Left hindlimb (tissue), 1 donor: ENCODE measurements around the gene SORL1.
"Not testable (repeated sequence)": the region's sequence is repeated elsewhere in the genome, so short reads cannot be mapped to it uniquely, and the experiment has no call there.

Experiments
- DNase-seq: peaks from one replicate; pipeline ENCODE4 v3.0.0-alpha.2; 2018

Gene SORL1

DNA sequence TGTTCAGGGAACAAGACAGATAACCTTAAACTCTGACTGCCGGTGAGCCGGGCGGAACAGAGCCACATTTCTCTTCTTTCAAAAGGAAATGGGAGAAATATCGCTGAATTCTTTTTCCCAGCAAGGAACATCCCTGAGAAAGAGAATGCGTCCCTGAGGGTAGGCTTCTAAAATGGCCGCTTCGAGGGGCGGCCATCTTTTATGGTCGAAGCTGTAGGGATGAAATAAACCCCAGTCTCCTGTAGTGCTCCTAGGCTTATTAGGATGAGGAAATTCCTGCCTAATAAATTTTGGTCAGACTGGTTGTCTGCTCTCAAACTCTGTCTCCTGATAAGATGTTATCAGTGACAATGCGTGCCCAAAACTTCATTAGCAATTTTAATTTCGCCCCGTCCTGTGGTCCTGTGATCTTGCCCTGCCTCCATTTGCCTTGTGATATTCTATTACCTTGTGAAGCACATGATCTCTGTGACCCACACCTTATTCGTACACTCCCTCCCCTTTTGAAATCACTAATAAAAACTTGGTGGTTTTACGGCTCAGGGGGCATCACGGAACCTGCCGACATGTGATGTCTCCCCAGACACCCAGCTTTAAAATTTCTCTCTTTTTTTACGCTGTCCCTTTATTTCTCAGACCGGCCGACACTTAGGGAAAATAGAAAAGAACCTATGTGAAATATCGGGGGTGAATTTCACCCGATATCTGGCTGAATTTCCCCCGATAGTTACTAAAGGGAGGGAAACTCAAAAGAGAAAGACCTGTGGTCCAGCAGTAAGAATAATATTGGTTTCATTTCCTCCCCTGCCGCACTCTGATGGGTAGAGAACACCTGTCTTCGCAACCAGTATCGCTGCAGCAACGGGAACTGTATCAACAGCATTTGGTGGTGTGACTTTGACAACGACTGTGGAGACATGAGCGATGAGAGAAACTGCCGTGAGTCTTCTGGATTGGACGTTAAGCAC, 117.5 kb downstream of the SORL1 start:
- not testable (repeated sequence) for DNase-seq

DNA sequence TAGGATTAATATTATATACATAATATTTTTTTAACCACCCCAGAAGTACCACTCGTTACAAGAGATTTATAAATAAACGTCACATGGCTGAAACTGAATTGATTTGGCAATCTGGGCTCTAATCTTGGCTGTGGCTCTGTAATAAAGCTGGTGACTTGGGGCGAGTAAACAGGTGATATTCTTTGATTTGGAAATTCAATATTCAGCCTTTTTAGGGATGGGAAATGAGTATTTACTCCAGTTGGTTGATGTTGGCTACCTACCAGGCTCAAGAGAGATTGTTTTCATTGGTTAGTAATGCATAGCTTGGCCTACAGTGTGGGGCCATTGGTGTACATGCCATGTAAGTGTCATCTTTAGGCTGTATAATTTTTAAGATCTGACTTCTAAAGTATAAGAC, 118.3 kb downstream of the SORL1 start:
- no peak for DNase-seq

DNA sequence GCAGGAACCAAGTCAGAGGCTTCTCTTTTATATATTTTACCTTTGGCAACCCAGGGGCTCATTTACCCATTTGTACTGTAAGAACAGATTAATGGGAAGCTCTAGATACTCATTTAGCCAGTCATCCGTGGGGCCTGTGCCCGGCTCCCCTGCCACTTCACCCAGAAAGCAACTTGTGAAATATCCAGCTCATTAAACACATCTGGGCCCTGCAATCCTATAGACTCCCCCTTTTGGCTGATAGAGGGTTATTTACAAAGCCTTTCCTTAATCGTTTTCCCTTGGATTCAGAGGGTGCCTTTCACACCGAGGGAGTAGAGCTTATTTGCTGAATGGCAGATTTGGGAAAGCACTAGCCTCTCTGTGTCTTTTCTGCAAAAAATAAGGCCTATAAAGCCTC, 119.4 kb downstream of the SORL1 start:
- DNase-seq, result no peak

DNA sequence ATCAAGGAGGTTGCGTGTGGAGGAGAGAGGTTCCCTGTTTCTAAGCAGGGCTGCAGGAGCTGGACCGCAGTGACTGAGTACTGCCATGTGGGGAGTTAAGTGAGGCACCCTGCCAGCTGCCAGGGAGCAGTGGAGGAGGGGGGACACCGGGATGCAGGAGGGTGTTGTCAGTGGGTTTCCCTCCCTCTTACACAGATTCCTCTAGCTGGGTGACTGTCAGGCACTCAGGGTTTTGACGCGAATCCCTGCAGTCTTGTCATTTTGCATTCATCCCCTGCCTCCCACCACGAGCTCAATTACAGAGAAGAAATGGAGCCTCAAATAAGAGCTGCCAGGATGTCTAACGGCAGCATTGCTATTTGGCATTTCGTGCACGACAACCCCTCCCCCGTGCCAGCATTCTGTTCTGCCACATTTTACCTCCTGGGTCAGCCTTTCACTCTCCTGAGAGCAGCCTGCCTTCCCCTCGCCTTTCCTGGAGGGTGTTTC, 120.5 kb downstream of the SORL1 start:
- no peak for DNase-seq

DNA sequence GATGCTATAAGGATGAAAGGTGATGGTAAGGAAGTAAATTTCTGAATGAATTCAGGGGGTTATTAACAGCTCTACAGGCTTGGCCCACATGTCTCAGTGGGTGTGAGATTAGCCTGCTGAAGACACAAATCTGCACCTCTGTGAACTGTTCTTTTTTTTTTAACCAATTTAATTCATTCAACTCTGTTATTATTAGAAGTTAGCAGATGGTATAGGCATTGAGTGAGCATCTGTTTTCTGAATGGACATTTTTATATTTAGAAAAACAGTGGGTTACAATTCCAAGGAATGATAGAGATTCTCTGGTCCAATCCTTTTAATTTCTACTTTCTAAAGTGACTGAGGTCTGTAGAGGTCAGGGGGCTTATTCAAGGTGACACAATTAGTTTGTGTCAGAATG, 122.7 kb downstream of the SORL1 start:
- DNase-seq, result no peak

DNA sequence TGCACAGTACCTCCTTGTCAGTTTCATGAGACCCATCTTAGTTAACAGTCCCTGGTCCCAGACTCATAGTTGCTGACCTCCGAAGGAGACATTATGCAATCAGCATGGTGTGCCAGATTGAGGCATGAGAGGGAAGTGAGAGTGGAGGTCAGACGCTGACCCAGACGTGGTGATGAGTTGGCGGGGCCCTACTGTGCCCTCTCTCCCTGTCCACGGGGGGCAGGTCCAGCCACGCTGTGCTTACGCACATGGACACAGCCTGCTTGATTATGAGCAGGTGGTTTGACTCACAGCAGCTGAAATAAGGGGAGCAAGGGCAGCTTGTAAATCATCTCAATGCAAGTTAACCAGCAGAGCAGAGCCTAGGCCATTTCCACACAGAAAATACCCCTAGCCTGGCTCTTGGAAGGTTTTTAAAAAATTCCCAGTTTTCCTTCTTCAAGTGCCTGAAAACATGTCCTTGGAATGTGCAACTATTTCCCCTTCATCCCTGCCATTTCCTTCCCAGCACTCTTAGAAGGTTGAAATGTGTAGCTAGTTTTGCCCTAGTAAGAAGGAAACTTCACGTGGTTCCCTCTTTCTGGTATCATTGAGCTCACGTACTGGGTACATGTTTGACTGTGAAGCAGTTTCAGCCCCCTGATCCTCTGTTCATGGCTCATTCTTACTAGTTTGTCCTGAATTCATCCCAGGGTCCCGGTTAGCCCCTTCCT, 123.3 kb downstream of the SORL1 start:
- no peak for DNase-seq

DNA sequence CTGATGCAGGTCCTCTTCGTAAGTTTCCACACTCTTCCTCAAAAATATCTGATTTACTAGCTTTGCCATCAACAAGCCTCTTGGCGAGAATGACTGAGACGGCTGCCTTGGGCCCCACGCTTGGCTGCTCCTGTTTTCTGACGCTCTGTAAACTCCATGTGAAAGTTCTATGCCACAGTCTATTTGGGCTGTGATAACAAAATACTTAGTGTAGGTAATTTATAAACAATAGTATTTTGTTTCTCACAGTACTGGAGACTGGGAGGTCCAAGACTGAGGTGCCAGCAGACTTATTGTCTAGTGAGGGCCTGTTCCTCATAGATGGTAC, 123.8 kb downstream of the SORL1 start:
- DNase-seq, result no peak

DNA sequence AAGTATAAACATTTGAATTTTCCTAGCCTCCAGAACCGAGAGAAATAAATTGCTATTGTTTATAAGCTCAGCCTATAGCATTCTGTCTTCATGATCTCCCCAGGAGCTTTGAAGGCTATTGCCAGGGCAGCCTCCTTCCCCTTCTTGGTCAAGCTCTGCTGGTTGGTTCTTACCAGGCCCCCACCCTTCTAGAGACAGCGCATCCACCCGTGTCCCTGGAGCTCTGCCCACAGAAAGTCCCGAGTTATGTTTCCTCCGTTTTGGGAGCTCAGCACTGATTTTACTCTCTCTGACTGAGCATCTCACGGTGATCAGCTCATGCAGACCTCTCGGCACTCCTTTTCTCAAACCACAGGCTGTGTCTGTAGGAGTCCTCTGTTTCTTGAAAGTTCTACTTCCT, 124.4 kb downstream of the SORL1 start:
- no peak for DNase-seq

DNA sequence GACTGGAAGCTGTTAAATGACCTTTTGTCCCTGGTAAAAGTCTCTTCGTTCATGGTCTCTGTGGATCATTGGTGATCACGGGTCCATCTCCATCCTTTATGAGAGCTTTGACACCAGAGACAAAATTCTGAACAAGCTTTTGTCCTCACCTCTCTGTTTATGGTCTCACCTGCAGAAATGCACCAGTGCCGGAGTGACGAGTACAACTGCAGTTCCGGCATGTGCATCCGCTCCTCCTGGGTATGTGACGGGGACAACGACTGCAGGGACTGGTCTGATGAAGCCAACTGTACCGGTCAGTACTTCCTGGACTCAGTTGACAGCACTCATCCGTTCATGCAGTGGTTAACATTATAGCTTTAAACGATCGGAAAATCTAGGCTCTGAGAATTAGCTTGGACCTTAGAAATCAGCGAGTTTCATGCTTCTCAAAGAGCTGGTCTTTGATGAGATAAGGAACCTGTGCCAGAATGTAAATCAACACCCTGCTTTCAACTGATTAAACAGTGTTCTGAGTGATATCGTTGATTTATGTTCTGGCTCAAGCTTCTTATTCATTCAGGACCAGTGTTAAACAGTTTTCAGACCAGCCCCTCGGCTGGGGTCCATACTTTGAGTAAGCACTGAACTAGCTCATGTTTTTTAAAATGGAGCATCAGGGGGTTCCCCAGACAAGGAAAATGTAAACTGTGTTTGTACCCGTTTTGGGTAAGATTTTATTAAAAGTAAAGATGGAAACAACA, 125.2 kb downstream of the SORL1 start:
- DNase-seq, result no peak

DNA sequence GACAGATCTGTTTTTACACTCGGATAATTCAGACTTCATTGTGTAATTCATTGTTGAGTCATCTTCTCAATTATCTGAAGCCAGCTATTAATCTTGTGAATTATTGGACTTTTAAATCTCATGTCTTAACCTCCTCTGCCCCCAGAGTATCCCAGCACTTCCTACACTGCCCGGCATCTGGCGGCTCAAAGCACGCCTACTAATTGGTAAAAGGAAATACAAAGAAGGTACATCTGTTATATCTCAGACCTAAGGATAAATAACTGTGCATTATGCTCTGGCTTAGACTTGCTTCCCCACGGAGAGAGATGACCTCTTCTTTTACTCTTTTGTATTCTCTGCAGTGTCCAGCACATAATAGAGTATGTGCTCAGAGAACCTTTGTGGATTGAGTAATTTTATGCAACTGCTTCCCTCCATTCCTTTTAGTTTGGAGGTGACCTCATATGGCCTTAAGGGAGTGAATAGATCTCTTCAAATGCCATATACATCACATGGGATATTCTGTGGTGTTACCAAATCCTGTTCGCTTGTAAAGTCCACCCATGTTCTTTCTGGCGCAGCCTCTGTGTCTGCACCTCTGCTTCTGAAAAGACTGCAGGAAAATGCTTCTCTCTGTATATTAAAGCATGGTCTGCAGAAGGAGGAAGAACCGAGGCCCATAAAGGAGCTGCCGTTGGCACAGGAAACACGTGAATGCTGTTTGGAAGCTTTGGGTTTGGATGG, 126.3 kb downstream of the SORL1 start:
- no peak for DNase-seq

DNA sequence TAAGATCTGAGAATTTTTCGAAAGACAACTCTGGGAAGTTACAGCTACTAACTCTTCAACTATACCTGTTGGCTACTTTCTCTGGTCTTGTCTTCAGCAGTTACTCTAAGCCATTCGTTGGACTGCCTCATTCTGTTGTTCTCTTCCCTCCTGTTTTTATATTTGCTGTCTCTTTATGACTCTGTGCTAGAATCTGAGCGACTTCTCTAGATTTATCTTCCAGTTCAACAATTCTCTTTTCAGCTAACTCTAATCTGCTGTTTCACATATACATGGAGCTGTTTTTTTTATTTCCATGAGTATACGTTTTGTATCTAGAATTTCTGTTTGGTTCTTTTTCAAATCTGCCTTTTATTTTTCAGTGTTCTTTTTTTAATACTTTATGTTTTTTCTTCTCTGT, 128.0 kb downstream of the SORL1 start:
- DNase-seq, result no peak

DNA sequence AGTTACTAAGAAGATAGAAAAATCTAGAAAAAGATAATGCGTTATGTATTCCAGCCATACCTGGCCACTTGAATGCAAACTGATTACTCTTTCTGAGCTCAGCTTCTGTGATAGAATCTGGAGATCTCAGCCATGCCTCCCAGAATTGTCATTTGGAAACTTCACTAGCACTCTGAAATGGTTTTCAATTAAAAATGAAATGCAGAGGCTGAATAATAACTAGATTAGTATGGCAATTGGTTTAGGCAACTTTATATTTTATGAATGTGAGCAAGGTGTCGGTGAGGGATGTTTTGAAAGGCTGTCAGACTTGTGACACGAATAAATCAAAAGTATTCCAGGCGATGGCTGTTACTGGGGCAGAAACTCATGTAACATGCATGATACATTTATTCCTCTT, 129.5 kb downstream of the SORL1 start:
- no peak for DNase-seq

DNA sequence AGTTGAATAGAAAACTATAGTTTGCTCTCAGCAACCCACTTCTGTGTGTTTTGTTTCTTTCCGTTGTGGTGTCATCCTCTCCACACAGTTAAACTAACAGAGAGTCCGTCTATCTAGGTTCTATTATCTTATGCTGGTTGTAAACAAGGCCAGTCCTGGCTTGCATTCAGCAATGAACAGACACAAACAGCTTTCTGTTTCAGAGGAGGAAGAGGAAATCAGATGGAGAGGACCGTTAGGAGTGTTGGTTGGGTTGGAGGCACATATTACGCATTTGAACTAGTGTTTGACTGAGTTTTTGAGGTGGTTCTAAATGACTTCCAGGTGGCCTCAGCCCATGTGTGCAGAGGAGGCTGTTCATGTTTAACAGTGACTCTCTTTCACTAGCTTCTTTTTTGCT, 130.2 kb downstream of the SORL1 start:
- DNase-seq, result no peak

DNA sequence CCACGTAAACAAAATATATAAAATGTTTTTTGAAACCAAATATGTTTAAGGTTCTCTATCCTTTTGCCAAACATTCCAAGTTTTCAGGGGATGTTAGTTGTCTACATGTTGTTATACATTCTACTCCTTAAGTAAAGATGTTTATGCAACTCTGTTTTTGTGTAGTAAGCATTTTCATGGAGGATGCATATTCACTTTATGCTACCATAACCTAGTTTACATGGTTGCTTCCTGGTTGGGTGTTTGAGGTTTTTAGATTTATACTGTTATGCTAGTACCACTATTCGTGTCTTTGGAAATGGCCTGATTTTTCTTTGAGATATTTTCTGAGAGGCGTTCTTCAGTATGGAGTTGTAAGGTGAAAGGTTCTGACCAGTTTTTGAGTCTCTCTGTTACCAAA, 131.7 kb downstream of the SORL1 start:
- DNase-seq, result no peak

DNA sequence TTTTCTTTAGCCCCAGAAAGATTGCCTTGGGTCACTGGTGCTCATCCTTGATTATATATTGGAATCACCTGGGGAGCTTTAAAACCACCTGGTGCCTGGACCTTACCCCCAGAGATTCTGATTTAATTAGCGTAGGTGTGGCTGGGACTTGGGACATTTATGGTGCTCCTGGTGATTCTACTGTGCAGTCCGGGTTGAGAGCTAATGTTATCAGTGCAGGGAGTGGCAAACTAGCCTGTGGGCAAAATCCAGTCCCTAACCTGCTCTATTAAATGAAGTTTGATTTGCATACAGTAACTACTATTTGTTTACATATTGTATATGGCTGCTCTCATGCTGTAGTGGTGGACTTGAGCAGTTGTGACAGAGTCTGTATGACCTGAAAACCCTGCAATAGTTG, 134.6 kb downstream of the SORL1 start:
- no peak for DNase-seq

DNA sequence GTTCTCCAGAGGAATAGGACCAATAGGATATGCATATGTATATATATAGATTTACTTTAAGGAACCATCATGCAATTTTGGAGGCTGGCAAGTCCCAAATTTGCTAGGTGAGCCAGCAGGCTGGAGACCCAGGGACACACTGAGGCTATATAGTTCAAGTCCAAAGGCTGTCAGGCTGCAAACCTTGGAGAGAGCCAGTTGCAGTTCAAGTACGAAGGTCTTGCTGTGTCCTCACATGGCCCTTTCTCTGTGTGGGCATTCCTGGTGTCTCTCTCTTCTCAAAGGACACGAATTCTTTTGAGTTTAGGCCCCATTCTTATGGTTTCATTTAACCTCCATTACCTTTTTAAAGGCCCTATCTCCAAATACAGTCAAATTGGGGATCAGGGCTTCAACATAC, 135.1 kb downstream of the SORL1 start:
- DNase-seq, result no peak

DNA sequence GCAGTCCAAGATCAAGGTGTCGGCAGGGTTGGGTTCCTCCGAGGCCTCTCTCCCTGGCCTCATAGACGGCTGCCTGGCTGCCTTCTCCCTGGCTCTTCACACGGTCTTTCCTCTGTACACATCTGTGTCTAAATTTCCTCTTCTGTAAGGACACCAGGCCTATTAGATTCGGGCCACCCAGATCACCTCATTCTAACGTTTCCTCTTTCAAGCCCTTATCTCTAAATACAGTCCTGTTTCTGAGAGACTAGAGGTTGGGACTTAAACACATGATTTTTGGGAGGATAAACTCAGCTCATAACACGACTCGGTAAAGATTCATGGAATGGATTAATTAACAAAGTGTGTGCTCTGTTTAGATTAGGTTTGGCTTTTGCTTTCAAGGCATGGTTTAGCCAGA, 136.6 kb downstream of the SORL1 start:
- no peak for DNase-seq

DNA sequence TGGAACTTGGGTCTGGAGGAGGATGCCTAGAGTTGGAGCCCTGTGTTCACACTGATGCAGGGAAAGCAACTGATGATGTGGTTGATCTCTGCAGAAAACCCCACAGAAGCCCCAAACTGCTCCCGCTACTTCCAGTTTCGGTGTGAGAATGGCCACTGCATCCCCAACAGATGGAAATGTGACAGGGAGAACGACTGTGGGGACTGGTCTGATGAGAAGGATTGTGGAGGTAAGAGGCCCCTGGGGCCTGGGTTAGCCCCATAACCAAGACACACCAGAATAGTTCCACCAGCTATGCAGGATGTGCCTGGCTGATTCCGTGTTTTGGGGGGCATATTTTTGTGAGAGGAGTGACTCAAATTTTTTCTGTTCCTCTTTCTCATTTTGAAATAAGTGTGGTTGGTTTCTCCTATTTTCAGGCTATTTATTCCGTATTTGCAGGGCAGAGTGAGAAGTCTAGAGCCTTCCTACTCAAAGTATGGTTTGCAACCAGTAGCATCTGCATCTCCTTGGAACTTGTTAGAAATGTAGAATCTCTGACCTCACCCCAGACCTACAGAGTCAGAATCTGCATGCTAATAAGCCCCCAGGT, 137.9 kb downstream of the SORL1 start:
- no peak for DNase-seq

DNA sequence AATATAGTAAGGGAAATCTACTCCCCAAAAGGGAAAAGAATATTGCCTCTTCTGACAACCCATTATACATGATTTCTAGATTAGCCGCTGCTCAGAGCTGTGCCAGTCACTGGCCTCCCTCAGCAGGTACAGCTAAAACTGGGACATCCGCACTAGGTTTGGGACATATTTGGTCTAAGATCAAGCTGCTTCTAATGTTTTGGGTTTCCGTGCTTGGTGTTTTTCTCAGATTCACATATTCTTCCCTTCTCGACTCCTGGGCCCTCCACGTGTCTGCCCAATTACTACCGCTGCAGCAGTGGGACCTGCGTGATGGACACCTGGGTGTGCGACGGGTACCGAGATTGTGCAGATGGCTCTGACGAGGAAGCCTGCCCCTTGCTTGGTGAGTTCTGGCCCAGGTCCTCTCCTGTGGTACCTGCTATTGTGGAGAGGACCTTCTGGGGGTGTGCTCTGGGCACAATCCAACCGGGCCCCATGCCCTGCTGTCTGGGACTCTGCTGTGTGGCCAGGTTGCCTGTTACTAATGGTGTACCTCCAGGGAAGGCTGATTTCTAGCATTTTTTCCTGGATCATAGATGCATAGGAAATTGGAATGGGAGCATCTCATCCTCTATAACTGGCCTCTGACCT, 138.8 kb downstream of the SORL1 start:
- DNase-seq, result no peak

DNA sequence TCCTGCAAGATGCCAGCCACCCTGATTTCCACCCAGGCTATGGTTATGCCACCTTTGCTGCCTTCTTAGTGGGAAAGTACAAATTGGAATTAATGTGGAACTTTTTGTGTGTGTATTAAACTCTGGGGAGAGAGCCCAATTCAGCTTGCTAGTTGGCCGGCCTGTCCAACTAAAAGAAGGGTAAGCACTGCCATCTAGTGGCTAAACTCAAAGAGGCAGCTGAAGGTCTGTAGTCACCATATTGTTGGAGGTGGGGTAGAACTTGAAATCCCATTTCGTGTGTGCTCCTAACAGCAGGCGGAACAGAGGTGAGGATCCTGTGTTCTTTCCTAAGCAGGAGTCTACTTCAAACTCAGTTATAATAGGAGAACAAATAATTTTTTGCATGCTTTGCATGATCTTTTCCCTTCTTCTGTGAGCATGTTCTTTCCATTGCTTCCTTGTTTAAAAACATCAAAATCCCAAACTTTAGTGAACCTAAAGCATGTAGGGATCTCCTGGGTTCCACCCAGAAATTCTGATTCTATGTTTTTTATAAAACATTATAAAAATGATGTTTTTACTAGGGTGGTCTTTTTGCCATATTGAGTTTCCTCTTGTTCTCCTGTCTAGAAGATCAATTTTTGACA, 139.4 kb downstream of the SORL1 start:
- DNase-seq, result peak; percentile 66

DNA sequence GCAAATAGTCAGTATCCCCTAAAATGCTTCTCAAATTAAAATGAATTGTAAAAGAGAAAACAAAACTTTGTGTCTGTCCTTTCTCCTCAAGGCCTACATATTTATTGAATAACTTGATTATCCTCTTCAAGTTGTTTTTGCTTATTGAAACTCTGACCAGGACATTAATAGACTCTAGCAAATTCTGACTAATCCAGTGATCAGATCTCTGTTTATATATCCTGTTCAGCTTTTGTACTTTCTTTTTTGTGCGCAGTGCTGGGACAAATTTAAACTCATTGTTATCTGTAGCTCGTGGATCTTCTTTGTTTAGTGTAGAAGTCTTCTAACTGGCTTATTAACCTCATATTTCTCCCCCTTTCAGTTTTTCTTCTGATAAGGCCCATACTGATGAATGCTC, 140.6 kb downstream of the SORL1 start:
- DNase-seq, result no peak
